GM12875 (cell line): ENCODE measurements around the gene AGTRAP.

Experiments
- H3K4me3 ChIP-seq: one replicate; pipeline ENCODE4 v1.5.1; 2011; ENCODE audit warnings: low read depth, low read length, control low read depth
- CTCF ChIP-seq: IDR thresholded peaks from 2 replicates; pipeline ENCODE4 v1.5.1; 2011; ENCODE audit warnings: low read depth, mild to moderate bottlenecking, control low read depth, inconsistent platforms, low read length, moderate library complexity, borderline replicate concordance; ENCODE audit not compliant: insufficient read depth

The AGTRAP gene

GRCh38 chr1:11771481-11772043 lies 35.6 kb downstream of the AGTRAP start:
- no peak overlapping the region for H3K4me3 ChIP-seq
- TF ChIP-seq CTCF: no peak

GRCh38 chr1:11772458-11772857 lies 36.5 kb downstream of the AGTRAP start:
- no peak overlapping the region for H3K4me3 ChIP-seq
- TF ChIP-seq CTCF: no peak

GRCh38 chr1:11774753-11775152 lies 38.8 kb downstream of the AGTRAP start:
- no peak overlapping the region for H3K4me3 ChIP-seq
- no peak for TF ChIP-seq CTCF

- no peak overlapping the region for H3K4me3 ChIP-seq
- TF ChIP-seq CTCF: no peak
These were observed 41.9 kb downstream of the AGTRAP start for GRCh38 chr1:11777658-11778322.

GRCh38 chr1:11778336-11778735 lies 42.4 kb downstream of the AGTRAP start:
- H3K4me3 ChIP-seq: no peak overlapping the region
- TF ChIP-seq CTCF: no peak

GRCh38 chr1:11778844-11779623 lies 43.1 kb downstream of the AGTRAP start:
- H3K4me3 ChIP-seq: no peak overlapping the region
- TF ChIP-seq CTCF: no peak
